GM23338 (cell line): ENCODE measurements around the gene ANTKMT.

Experiments
- CREB1 ChIP-seq: fragments of 250-450 bp; sonication (Bioruptor Pico); IDR thresholded peaks from 2 replicates; pipeline ENCODE4 v1.5.0; 2020; ENCODE audit warnings: low read depth, mild to moderate bottlenecking, moderate library complexity
- CTCF ChIP-seq, 2 experiments: fragments of 200-600 bp in 1 of 2; sonication (generic) in 1 of 2; conservative IDR thresholded peaks; 2 replicates each; pipeline versions ENCODE4 v1.5.1 to v1.6.1; 2016 to 2017; ENCODE audit warnings: antibody characterized with exemption in 2 of 2, low read depth in 2 of 2, mild to moderate bottlenecking in 2 of 2, moderate library complexity in 1 of 2
- EZH2 ChIP-seq: fragments of 200-600 bp; sonication (generic); IDR thresholded peaks from one replicate; pipeline ENCODE4 v1.8.0; 2017; ENCODE audit warnings: antibody characterized with exemption, mild to moderate bottlenecking, low read depth; ENCODE audit not compliant: unreplicated experiment
- EZH2phosphoT487 ChIP-seq: fragments of 200-600 bp; sonication (generic); IDR thresholded peaks from one replicate; pipeline ENCODE4 v1.8.1; 2018; ENCODE audit warnings: antibody characterized with exemption; ENCODE audit not compliant: unreplicated experiment
- JUNB ChIP-seq: IDR thresholded peaks from one replicate; pipeline ENCODE4 v1.6.1; 2016; ENCODE audit warnings: antibody characterized with exemption; ENCODE audit not compliant: unreplicated experiment
- NANOG ChIP-seq: IDR thresholded peaks from 2 replicates; pipeline ENCODE4 v1.6.1; 2016; ENCODE audit warnings: antibody characterized with exemption, borderline replicate concordance
- POLR2AphosphoS5 ChIP-seq: IDR thresholded peaks from 2 replicates; pipeline ENCODE4 v1.6.1; 2016; ENCODE audit warnings: antibody characterized with exemption, low read depth
- REST ChIP-seq: IDR thresholded peaks from one replicate; pipeline ENCODE4 v1.6.1; 2018; ENCODE audit warnings: antibody characterized with exemption; ENCODE audit not compliant: unreplicated experiment
- ZNF114 ChIP-seq: fragments of 250-450 bp; sonication (Bioruptor Pico); IDR thresholded peaks from 2 replicates; pipeline ENCODE4 v1.5.0; 2020; ENCODE audit warnings: mild to moderate bottlenecking, moderate library complexity
- TF ChIP-seq, protein P1 (sequence below): IDR thresholded peaks from 2 replicates; pipeline ENCODE4 v1.6.1; 2016; ENCODE audit warnings: antibody characterized with exemption

DNA sequence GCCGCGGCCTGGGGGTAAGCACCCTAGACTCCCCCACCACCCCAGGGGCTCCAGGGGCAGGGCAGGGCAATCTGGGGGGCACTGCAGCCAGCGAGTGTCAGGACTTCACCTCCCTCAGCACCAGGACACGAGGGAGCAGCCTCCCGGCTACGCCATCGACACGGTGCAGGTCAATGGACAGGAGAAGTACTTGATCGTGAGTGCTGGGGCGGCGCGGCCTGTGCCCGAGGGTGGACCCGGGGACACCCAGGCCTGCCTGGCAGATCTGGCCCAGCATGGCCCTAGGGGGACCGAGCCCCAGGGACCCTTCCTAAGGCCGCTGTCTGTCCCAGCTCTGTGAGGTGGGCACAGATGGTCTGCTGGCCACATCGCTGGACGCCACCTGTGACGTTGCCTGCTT is 48.6 kb upstream of the ANTKMT start:
- no peak for TF ChIP-seq CTCF (conservative IDR thresholded peaks at IDR 0.05; ENCODE audit: low read depth in 2 of 2)
- TF ChIP-seq ZNF114 (CRISPR knock-in tag) = no peak
- no peak for TF ChIP-seq EZH2
- no peak for TF ChIP-seq CREB1 (CRISPR knock-in tag)
- no peak for TF ChIP-seq POLR2AphosphoS5
- no peak for TF ChIP-seq REST
- TF ChIP-seq EZH2phosphoT487 = no peak
- TF ChIP-seq JUNB = no peak
- TF ChIP-seq, protein P1, sequence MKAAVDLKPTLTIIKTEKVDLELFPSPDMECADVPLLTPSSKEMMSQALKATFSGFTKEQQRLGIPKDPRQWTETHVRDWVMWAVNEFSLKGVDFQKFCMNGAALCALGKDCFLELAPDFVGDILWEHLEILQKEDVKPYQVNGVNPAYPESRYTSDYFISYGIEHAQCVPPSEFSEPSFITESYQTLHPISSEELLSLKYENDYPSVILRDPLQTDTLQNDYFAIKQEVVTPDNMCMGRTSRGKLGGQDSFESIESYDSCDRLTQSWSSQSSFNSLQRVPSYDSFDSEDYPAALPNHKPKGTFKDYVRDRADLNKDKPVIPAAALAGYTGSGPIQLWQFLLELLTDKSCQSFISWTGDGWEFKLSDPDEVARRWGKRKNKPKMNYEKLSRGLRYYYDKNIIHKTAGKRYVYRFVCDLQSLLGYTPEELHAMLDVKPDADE = no peak
- no peak for TF ChIP-seq NANOG
